Kidney capillary endothelial cell (primary cell): Measurements from ENCODE around the gene SCN7A.
"Not testable (repeated sequence)": the region's sequence is repeated elsewhere in the genome, so short reads cannot be mapped to it uniquely, and the experiment has no call there.

Source experiments
- DNase-seq: peaks from one replicate; pipeline ENCODE4 v3.0.0-alpha.2; 2018; ENCODE audit warnings: low spot score

The SCN7A gene

GRCh38 chr2:166494140-166494624, at the start of gene SCN7A:
TSS of gene SCN7A (minus strand) at chr2:166494249. CDS start at chr2:166477696, 16,553 bp downstream.
- DNase-seq, result no peak

- DNase-seq, result peak; percentile 62
Measured at GRCh38 chr2:166539340-166540162, 45.5 kb upstream of the SCN7A start.

- no peak for DNase-seq
Measured at GRCh38 chr2:166536111-166536510, 42.1 kb upstream of the SCN7A start.

GRCh38 chr2:166521155-166521554, 27.1 kb upstream of the SCN7A start:
- no peak for DNase-seq

- no peak for DNase-seq
Measured at GRCh38 chr2:166520604-166521003, 26.6 kb upstream of the SCN7A start.

DNA sequence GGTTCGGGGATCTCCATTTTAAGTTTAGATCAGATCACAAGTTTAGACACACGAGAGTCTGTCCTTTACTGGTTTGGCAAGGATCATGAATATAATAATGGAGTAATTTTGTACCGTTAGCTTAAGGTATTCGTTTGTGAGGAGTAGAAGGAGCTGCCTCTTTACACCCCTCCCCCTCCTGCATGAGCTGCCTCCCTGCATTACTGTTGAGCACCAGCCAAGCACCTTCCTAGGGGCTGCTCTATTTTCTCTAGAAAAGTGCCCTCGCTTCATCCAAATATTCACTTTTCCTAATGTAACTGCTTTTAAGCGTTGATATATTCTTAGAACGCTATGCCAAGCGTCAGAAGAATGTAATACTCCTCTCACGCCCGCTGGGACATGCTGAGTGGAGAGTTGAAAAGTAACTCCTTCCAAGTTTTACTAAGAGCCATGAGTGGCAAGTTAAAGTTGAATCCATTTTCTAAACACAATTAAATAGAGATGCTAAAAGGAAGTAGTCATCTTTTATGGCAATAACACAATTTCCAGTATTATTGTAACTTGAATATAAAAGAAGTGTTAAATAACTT, 25.4 kb upstream of the SCN7A start:
- no peak for DNase-seq

DNA sequence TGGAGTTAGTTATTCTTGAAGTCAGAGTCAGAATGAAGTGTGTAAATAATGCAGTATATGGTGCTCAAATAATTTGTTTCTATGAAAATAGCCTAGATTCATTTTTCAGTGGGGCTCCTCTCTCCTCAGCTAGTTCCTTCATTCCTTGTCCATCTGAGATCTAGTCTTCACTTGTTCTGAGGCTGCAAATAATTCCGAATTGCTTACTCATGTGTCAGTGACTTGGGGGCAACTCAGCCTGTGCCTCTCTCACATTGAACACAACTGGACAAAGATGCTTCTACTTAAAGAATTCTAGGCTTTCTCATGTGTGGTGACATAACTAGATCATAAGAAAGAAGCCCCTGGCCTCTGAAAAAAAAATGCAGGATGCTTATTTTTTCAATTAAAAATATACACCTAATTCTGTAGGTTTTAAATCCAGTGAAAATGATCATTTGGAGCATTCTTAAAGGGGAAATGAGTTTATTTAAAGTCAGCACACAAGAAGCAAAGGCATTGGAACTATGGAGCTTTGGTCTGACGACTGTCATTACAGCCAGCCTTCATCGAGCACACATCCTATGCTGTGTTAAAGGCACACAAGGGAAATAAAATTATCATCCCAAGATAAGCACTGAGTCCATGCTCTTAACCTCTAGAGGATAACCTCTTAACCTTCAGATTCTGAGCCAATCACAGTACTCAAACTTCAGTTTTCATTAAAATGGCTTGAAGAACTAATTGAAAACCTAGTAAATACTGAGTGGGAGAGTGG, 24.8 kb upstream of the SCN7A start:
- no peak for DNase-seq

DNA sequence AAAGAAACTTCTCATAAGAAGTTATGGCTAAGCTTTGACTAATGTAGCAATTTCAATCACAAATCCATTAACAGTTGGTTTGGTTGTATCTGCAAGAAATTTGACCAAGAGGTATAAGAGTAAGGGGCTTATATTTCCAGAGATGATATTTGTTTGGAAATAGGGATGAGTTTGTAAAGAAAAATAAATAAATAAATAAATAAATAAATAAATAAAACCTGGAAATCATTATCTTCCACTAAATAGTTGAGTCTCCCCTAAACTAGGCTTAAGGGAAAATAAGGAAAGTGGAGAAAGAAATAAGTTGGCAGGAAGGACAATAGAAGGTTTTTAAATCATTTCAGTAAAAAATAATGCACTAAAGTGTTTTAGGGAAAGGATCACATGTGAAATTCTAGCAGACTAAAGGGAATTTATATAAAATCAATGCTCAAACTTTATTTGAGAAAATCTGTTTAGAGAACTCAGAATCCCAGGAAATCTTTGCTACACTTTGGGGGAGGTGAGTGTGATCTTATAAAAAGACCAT, 23.5 kb upstream of the SCN7A start:
- DNase-seq, result no peak

DNA sequence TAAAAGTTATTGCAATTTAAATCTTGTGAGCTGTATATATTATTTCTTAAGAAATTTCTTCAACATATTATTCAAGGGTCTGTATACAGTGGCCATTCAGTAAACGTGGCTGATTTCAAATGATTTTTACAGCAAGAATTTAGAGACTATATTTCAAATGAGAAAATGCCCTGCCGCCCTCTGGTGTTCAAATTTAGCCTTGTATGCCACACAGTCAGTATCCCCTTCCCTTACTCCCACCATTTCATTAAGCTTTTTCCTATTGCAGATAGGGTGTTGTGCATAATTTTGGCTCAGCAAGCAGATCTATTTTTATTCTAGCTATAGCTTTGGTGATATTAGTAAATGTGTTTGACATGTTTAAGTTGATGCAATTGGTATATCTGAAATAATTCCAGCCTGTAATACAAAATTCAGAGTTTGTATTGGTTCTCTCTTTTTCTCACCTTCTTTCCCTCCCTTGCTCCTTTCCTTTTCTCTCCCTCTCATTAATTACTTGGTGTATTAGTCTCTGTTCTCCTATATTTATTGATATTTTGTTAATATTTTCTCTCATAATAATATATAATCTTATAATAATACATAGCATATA, 22.8 kb upstream of the SCN7A start:
- DNase-seq, result peak; percentile 12

DNA sequence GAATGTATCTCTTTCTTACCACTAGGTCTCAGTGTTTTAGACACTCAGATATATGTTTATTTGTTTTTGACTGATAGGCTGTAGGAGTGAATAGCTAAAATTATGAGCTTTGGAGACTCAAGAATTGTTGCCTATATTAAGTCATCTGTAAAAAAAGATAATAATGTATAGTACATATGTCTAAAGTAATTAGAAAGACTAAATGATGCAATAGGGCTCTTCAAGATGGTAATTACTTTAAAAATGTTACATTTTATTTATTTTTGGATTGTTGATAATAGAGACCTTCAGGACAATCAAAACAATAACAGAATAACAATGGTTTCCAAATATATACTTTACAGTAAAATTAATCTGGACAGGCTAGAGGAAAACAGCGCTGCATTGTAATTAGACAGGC, 19.9 kb upstream of the SCN7A start:
- no peak for DNase-seq

GRCh38 chr2:166499281-166499680, 5.2 kb upstream of the SCN7A start:
- DNase-seq, result no peak

DNA sequence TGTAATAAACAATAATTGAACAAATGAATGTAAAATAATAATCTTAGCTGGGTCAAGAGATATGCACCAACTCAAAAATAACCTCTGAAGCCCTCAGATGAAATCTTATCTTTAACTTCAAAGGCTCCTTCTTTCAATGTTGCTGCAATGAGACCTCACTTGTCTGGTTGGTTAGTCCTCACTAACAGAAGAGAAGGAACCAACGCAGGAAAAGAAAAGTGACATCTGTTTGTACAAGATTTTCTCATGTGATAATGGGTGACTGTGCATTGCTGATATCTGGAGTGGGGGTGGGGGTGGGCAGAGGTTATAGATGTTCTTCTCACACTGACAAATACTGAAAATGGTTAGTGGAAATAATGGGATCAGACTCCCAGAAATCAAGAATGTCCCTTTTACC, 2.6 kb downstream of the SCN7A start:
- DNase-seq, result no peak

- DNase-seq, result no peak
Measured at GRCh38 chr2:166487171-166487570, 6.9 kb downstream of the SCN7A start.

DNA sequence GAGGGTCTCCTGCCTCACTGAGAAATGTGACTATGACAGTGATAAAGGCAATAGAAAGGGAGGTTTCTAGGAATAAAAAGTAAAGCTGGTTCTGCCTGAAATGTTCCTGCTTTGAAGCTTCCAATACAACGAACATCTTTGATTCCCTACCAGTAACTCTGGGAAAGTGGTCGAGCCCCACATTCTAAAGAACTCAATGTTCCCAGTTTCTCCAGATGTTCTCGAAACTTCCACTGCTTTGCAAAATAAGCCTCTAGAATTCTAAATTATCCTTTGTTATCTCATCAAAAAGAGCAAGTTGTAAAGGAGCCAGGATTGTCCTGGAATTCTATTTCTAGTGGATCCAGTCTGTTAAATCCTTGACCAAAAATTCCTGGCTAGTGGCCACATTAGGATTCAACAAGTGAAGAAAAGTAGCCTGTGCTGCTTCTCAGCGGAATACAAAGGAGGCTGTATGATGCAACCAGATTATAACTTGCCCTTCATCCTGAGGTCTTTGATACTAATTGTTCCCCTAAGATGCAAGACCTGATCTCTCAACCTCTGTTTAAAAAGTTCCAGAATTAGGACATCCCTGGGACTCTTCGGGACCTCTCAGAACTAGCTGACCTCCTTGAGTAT, 8.4 kb downstream of the SCN7A start:
- DNase-seq, result no peak

GRCh38 chr2:166472332-166472731, 21.7 kb downstream of the SCN7A start:
- no peak for DNase-seq

DNA sequence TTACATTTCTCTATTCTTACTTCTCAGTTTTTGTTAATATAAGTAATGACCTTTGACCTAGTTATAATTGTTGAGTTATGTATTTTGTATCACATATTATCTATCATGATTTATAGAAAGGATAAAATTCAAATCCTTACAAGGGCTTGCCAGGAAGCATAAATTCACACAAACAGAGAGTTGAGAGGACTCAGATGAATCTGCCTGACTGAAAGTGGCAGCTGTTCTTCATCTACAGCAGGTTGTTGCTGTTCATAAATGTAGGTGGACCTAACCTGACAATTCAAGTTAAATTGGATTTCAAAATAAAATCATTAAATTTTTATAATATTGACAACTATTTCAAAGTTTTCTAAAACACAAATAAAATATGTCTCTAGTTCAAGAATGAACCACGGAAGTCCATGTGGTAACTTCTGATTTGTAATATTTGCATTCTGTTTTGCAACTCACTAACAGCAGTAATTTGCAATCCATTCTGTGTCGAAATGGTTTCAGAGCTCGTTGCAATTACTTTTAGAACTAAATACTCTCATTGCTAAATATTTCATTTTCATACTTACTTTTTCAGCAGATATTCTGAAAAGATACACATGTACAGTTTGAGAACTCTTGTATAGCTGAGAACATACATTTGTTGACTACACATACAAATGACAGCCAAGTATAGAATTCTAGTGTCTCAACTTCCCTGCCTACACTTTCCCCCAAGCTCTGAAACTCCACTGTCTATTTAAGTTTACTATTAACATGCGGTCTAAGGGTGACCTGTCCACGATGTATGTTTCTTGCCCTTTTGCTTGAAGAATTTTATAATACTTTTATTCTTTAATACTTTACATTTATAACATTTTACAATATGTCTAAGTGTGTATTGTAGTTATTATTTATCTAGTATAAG, 25.7 kb downstream of the SCN7A start:
- no peak for DNase-seq

DNA sequence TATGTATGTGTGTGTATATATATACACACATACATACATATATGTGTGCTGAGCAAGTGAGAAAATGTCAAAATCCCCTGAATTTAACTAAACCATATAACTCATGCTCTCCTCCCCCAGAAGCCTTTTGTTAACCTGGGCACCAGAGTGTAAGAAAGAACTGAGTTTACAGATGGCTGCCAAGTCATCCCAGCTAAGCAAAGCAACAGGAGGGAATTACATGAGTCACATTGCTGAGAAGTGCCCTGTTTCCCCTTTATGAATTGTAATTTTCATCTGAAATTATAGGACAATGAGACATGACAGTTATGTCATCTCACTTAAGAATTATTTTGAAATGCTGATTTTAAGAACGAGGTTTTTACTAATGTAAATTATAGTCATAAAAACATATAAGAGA, 29.9 kb downstream of the SCN7A start:
- peak; percentile 23 for DNase-seq

- no peak for DNase-seq
Measured at GRCh38 chr2:166463640-166464039, 30.4 kb downstream of the SCN7A start.

DNA sequence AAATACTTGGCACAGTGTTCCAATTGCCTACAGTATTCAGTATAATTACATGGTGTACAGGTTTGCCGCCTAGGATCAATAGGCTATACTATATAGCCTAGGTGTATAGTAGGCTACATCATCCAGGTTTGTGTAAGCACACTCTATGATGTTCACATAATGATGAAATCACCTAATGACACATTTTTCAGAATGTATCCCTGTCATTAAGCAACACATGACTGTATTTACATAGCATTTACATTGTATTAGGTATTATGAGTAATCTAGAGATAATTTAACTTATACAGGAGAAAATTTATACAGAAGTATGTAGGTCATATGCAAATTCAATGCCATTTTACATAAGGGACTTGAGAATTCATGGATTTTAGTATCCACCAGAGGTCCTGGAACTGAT, 35.4 kb downstream of the SCN7A start:
- DNase-seq, result no peak

DNA sequence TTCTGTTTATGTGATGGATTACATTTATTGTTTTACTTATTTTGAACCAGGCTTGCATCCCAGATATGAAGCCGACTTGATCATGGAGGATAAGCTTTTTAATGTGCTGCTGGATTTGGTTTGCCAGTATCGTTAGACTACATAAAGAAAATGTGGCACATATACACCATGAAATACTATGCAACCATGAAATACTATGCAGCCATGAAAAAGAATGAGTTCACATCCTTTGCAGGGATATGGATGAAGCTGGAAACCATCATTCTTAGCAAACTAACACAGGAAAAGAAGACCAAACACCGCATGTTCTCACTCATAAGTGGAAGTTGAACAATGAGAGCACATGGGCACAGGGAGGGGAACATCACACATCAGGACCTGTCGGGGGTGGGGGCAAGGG, 38.2 kb downstream of the SCN7A start:
- DNase-seq, result not testable (repeated sequence)
